GM18858 (cell line): ENCODE measurements around the gene ZNF652.
A peak's percentile ranks its signal among the peaks of the same experiment; 100 is the strongest.
"Not testable (repeated sequence)": the region's sequence is repeated elsewhere in the genome, so short reads cannot be mapped to it uniquely, and the experiment has no call there.

ENCODE experiments used
- ATAC-seq: cut with Tn5 transposase; IDR thresholded peaks from one replicate; pipeline ENCODE4 v1.9.1; 2021; ENCODE audit not compliant: unreplicated experiment

The ZNF652 gene

DNA sequence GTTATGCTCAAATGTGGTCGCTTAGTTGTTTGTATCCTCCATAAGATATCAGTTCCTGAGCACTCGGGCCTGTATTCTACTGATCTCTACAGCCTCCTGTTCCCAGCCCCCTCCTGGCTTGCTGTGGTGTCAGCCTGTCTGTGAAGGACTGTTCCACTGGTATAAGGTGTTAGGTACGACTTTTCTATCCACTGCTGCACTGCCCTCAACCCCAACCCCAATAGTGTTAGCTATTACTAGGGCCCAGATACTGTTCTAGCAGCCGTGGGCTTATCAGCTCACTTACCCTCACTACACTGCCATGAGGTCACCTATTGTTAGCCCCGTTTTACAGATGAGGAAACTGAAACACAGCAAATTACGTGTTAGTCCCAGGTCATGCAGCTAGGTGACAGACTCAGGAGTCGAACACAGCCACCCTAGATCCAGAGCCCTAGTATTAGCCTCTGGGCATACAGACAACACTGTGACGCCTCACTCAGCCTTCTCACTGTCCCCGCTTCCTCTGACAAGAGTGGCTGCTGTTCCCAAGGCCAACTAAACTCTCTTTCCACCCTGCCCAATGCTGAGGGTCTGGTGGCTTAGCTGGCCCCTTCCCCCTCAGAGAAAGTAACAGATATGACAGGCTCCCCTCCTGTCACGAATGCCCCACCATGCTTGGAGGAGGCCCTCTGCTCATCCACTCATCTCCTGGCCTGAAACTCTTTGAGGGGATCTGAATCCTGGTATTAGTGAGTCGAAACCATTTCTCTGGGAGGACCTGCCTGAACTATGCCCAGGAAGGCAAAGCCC lies 25.6 kb upstream of the ZNF652 start:
- ATAC-seq = no peak

- ATAC-seq = no peak
Observed at GRCh38 chr17:49386373-49386772, 24.3 kb upstream of the ZNF652 start.

GRCh38 chr17:49384951-49385350 lies 22.9 kb upstream of the ZNF652 start:
- no peak for ATAC-seq

GRCh38 chr17:49383060-49383459 lies 21.0 kb upstream of the ZNF652 start:
- ATAC-seq = no peak

- ATAC-seq = no peak
Observed at GRCh38 chr17:49382556-49382955, 20.5 kb upstream of the ZNF652 start.

DNA sequence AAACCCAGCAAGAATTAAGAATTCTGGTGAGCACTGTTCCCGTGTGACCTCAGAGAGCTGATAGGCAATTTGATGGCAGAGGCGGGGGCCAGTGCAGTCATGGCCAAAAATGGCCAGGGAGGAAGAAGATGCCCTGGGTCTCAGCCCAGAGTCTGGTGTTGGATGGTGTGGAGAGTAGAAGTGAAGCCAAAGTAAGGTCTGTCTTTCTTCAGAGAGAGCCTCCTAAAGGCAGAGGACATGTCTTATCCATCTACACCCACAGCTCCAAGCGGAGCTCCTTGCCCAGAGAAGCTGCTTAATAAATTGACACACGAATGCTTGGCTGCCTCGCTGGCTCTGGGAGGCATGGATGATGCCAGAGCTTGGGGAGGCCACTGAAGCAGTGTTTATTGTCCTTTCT lies 19.7 kb upstream of the ZNF652 start:
- no peak for ATAC-seq

- ATAC-seq = no peak
Observed at GRCh38 chr17:49381033-49381432, 19.0 kb upstream of the ZNF652 start.

GRCh38 chr17:49379926-49380325 lies 17.9 kb upstream of the ZNF652 start:
- no peak for ATAC-seq

- ATAC-seq = no peak
Observed at GRCh38 chr17:49378311-49378710, 16.3 kb upstream of the ZNF652 start.

GRCh38 chr17:49375544-49375943 lies 13.5 kb upstream of the ZNF652 start:
- ATAC-seq = no peak

- no peak for ATAC-seq
Observed at GRCh38 chr17:49373115-49373514, 11.1 kb upstream of the ZNF652 start.

GRCh38 chr17:49372425-49372824 lies 10.4 kb upstream of the ZNF652 start:
- no peak for ATAC-seq

- no peak for ATAC-seq
Observed at GRCh38 chr17:49370971-49371834, 9.2 kb upstream of the ZNF652 start.

- no peak for ATAC-seq
Observed at GRCh38 chr17:49369760-49370159, 7.7 kb upstream of the ZNF652 start.

DNA sequence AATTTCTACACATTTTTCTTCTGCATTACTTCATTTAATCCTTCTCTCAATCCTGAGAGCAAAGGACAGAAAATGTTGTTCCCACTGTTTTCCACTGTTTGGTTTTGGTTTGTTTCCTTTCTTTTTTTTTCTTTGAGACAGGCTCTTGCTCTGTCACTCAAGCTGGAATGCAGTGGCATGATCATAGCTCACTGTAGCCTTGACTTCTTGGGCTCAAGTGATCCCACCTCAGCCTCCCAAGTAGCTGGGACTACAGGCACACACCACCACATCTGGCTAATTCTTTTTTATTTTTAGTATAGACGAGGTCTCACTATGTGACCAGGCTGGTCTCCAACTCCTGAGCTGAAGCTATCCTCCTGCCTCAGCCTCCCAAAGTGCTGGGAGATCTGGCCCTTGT lies 7.0 kb upstream of the ZNF652 start:
- ATAC-seq = no peak

DNA sequence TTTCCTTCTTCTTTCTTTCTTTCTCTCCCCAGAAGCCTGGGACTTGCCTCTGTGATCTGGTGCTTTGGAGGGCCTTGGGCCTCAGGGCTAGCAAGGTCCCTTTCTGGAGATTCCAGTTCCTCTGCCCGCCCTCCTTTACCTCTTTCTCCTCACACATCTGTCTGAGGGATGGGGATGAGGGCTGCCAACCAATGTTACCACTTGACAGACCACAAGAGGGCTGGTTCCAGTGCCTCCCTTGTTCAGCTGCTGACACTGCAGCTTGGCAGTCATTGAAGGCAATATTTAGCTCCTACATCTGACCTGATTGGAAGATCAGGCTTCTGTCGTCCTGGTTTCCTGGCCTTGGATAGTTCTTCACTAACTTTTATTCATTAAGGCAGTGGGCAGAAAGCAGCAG lies 3.6 kb upstream of the ZNF652 start:
- no peak for ATAC-seq

DNA sequence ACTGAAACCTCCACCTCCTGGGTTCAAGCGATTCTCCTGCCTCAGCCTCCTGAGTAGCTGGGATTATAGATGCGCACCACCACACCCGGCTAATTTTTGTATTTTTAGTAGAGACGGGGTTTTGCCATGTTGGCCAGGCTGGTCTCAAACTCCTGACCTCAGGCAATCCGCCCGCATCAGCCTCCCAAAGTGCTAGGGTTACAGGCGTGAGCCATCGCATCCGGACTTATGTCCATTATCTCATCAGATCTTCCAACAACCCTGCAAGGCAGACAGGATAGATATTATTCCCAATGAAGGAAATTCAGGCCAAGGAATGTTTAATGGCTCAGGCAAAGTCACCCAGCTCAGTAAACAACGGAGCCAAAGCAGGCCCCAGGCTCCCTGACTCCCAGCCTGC lies 3.1 kb upstream of the ZNF652 start:
- ATAC-seq = not testable (repeated sequence)

DNA sequence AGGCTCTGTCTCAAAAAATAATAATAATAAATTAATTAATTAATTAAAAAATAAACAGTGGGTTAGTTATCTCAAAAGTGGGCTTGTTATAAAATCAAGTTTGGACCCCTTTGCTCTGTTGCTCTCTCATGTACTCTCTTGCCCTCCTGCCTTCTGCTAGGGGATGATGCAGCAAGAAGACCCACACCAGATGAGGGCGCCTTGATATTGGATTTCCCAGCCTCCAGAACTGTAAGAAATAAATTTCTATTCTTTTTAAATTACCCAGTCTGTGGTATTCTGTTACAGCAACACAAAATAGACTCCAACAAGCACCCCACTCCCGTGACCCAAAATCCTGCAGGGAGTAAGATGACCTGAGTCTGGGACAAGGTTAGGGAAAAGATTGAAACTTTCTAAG lies 2.1 kb upstream of the ZNF652 start:
- ATAC-seq = no peak

DNA sequence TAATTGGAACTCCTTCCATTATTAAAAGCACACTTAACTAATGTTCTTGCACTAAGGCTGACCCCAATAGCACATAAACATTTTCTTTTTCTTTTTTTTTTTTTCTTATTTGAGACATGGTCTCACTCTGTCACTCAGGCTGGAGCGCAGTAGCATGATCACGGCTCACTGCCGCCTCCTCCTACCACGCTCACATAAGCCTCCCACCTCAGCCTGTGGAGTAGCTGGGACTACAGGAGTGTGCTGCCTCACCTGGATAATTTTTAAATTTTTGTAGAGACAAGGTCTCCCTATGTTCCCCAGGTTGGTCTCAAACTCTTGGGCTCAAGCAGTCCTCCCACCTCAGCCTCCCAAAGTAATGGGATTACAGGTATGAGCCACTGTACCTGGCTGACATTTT lies 1.2 kb upstream of the ZNF652 start:
- no peak for ATAC-seq

GRCh38 chr17:49362723-49363117 lies 670 bp upstream of the ZNF652 start:
- no peak for ATAC-seq

DNA sequence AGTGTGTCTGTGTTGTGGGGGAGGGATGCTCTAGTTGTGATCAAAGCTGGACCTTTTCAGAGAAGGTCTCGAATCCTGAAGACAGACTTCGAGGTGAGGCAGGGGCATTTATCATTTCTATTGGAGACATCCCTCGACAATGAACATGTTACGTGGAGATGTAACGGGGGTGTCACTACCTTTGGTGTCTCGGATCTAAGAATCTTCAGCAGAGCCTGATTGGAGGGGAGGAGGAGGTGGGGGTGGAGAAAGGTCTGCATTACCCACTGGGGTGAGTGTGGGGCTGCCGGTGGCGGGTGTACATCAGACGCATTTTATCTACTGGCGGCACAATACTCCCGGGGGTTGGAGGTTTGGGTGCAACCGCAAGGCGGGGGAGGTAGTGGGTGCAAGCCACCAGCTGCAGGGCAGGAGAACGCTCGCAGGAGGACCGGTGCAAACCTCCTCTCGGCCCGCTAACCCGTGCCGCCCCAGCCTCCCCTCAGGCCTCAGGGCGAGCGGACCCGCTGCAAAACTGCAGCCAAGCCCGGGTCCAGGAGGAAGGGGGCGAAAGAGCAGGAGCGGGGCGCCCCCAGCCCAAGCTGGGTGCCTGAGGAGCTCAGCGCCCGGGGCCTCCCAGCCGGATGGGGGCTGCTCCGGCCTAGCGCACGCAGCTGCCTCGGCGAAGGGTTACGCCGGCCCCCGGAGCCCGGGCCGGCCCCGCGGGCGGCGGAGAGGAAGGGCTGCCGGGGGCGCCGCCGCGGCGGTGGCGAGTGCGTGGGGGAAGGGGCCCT lies 735 bp downstream of the ZNF652 start:
- peak; percentile 8 for ATAC-seq

GRCh38 chr17:49360796-49361128 lies 1.3 kb downstream of the ZNF652 start:
- no peak for ATAC-seq
